Bronchial epithelial cell (primary cell): ENCODE measurements around the gene CERS1. TPM values are rescaled to one million over a fixed set of nuclear protein-coding genes. Genes with fewer than 3 reads are reported as not detected.

ENCODE experiments used
- DNase-seq: peaks from one replicate; pipeline ENCODE4 v3.0.0-alpha.2; 2010; ENCODE audit warnings: low read depth
- FAIRE-seq: peaks from 2 replicates; lab custom pipeline; 2011; peaks lifted over from hg19 to GRCh38; lab: Jason Lieb, UNC
- H3K27me3 ChIP-seq: 2 replicates; pipeline ENCODE4 v1.5.1; 2011; ENCODE audit warnings: low read length; ENCODE audit not compliant: control insufficient read depth, insufficient read depth
- H3K36me3 ChIP-seq: 2 replicates; pipeline ENCODE4 v1.5.1; 2011; ENCODE audit warnings: low read length; ENCODE audit not compliant: control insufficient read depth, insufficient read depth
- H3K4me3 ChIP-seq: 2 replicates; pipeline ENCODE4 v1.5.1; 2011; ENCODE audit warnings: mild to moderate bottlenecking, low read depth, low read length, control low read depth
- total RNA-seq: library from RNA; depleted of rRNA; stranded (reverse); fragments of >200 nt; gene quantifications from 2 replicates; pipeline ENCODE4 v1.2.1, GENCODE V29; 2014
- TF ChIP-seq, protein P1 (sequence below): IDR thresholded peaks from 2 replicates; pipeline ENCODE4 v1.5.1; 2011; ENCODE audit warnings: mild to moderate bottlenecking, moderate library complexity, low read length, control low read depth, inconsistent platforms; ENCODE audit not compliant: insufficient read depth, severe bottlenecking

The CERS1 gene
- total RNA-seq, 1 donor from 2014 or later = 0.26 TPM

DNA sequence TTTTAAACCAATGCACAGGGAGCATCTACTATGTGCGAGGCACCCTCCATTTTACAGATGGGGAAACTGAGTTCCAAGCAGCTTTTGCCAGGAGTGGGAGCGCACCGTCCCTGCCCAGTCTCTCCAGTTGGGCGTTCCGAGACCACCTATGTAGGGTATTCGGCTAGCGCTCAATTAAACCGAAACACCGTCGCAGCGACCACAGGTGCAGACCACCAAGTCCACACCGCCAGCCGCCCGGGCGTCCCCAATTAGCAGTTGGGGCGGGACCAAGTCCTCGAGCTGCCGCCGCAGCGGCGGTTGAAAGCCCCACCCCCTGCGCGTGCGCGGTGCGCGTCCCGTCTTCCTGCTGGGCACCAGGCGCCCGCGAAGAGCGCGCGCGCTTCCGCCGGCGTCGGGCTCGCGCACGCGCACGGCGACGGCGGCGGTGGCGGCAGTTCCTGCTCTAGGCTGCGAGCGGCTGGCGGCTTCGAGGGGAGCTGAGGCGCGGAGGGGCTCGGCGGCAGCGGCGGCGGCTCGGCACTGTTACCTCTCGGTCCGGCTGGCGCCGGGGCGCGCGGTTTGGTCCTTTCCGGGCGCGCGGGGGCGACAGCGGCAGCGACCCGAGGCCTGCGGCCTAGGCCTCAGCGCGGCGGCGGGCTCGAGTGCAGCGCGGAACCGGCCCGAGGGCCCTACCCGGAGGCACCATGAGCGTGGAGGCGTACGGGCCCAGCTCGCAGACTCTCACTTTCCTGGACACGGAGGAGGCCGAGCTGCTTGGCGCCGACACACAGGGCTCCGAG, 64.2 kb downstream of the CERS1 start, which contains the start of gene UPF1:
Gene UPF1, plus strand, starts transcription at position 436 of the 782 bp plus-strand sequence. Its CDS starts 251 bp downstream, at position 687.
- TF ChIP-seq, protein P1, sequence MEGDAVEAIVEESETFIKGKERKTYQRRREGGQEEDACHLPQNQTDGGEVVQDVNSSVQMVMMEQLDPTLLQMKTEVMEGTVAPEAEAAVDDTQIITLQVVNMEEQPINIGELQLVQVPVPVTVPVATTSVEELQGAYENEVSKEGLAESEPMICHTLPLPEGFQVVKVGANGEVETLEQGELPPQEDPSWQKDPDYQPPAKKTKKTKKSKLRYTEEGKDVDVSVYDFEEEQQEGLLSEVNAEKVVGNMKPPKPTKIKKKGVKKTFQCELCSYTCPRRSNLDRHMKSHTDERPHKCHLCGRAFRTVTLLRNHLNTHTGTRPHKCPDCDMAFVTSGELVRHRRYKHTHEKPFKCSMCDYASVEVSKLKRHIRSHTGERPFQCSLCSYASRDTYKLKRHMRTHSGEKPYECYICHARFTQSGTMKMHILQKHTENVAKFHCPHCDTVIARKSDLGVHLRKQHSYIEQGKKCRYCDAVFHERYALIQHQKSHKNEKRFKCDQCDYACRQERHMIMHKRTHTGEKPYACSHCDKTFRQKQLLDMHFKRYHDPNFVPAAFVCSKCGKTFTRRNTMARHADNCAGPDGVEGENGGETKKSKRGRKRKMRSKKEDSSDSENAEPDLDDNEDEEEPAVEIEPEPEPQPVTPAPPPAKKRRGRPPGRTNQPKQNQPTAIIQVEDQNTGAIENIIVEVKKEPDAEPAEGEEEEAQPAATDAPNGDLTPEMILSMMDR = no peak
- H3K27me3 ChIP-seq = no peaks in the 10 kb centered on the region
- DNase-seq (peak; percentile 81), FAIRE-seq (no peak)
- peaks cover 2% of the 10 kb centered on the region for H3K36me3 ChIP-seq
- H3K4me3 ChIP-seq = peak within 1 kb of the TSS; percentile 65

DNA sequence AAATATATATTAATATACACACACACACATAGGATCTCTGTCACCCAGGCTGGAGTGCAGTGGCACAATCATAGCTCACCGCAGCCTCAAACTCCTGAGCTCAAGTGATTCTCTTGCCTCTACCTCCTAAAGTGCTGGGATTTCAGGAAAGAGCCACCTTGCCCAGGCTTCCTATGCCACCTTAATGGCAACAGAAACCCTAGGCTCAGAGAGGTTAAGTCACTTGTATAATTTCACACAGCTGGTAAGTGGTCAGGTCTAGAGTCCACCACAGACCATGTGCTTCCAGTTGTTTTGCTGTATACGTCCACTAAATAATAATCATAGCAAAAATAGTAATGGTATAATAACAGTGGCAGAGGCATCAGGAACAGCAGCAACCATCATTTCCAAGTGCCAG, 65.5 kb downstream of the CERS1 start:
- no peaks in the 10 kb centered on the region for H3K27me3 ChIP-seq
- TF ChIP-seq, protein P1 = no peak
- no peak for DNase-seq
- FAIRE-seq = no peak
- H3K36me3 ChIP-seq = no peaks in the 10 kb centered on the region
- H3K4me3 ChIP-seq = no peak overlapping the region

DNA sequence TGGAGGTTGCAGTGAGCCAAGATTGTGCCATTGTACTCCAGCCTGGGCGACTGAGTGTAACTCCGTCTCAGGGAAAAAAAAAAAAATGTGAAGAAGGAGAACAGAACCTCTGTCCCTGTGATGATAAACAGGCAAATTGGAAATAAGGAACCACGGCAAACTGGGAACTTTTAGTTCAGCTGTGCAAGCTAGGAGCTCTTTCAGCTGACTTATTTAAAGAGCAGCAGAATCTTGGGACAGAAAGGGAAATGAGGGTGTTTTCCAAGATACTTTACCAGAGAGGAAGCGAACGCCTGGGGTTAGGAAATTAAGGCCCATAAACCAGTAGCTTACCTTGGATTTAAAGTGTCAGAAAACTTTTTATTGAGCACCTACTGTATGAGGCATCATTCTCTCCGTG, 67.2 kb downstream of the CERS1 start:
- Histone ChIP-seq H3K4me3 (no peak overlapping the region), H3K36me3 (no peaks in the 10 kb centered on the region), H3K27me3 (no peaks in the 10 kb centered on the region)
- no peak for FAIRE-seq
- DNase-seq = no peak
- TF ChIP-seq, protein P1 = no peak

Other genes with a start within 250 kb of the CERS1 start
- 0.79 and 1.3 TPM in 2 replicates for gene CRTC1, start 212.5 kb downstream of the CERS1 start, total RNA-seq
- not detected in 2 replicates for gene COMP, start 104.9 kb downstream of the CERS1 start, total RNA-seq
- 80.9 and 82.9 TPM in 2 replicates for gene UPF1, start 64.2 kb downstream of the CERS1 start, total RNA-seq
- 268 and 331 TPM in 2 replicates for gene COPE, start 23.2 kb upstream of the CERS1 start, total RNA-seq
- gene DDX49, start 23.6 kb upstream of the CERS1 start, total RNA-seq = 68.4 and 76.1 TPM in 2 replicates
- 79.0 and 129 TPM in 2 replicates for gene HOMER3, start 45.1 kb upstream of the CERS1 start, total RNA-seq
- 19.5 and 21.6 TPM in 2 replicates for gene SUGP2, start 137.4 kb upstream of the CERS1 start, total RNA-seq
- gene ARMC6, start 137.4 kb upstream of the CERS1 start, total RNA-seq = 37.5 and 78.2 TPM in 2 replicates
- 1.3 TPM in 2 replicates for gene SLC25A42, start 167.8 kb upstream of the CERS1 start, total RNA-seq
- 25.7 and 28.7 TPM in 2 replicates for gene TMEM161A, start 242.3 kb upstream of the CERS1 start, total RNA-seq